ENCODE results near the gene TRIM15.

DNA sequence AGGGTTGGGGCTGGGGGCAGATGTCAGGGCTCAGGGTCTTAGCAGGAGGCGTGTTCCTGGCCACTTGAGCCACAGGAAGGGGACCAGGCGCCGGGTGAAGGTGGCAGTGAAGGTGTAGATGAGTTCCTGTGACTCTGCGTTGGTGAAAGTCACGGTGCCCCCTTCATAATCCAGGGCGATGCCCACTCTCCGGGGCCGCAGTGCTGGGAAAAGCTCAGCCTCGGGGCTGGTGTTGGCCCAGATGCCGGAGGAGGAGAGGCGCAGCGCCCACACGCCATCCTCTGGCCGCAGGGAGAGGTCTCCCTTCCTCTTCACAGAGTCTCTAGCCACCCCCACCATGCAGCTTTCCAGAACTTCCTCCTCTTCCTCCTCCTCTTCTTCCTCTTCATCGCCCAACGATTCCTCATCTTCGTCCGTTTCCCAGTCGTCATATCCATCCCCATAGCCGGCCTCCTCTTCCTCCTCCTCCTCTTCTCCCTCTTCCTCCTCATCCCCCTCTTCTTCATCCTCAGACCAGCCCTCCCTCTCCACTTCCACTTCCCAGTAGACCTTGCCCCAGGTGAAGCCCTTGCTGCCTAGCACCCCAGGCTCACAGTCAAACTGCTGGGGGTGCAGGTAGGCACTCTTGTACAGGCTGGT, 22.6 kb downstream of the TRIM15 start:
- TF ChIP-seq, protein P1, sequence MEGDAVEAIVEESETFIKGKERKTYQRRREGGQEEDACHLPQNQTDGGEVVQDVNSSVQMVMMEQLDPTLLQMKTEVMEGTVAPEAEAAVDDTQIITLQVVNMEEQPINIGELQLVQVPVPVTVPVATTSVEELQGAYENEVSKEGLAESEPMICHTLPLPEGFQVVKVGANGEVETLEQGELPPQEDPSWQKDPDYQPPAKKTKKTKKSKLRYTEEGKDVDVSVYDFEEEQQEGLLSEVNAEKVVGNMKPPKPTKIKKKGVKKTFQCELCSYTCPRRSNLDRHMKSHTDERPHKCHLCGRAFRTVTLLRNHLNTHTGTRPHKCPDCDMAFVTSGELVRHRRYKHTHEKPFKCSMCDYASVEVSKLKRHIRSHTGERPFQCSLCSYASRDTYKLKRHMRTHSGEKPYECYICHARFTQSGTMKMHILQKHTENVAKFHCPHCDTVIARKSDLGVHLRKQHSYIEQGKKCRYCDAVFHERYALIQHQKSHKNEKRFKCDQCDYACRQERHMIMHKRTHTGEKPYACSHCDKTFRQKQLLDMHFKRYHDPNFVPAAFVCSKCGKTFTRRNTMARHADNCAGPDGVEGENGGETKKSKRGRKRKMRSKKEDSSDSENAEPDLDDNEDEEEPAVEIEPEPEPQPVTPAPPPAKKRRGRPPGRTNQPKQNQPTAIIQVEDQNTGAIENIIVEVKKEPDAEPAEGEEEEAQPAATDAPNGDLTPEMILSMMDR (conservative IDR thresholded peaks at IDR 0.05; ENCODE audit: low read depth, low read length) = no peak
- no peak for TF ChIP-seq EZH2phosphoT487 (IDR thresholded peaks at IDR 0.05; ENCODE audit: borderline replicate concordance, low read length)

Measured in PC-3 (cell line).